NCI-H2196 treated with DMSO at 0.1 percent for 48 hours (cell line): Measurements from ENCODE around the gene KCNH5.

ENCODE experiments used
- DNase-seq: peaks from one replicate; lab custom pipeline; 2025; ENCODE audit not compliant: unreplicated experiment; lab: John Stamatoyannopoulos, UW

Gene KCNH5

GRCh38 chr14:62689733-62690132, 355.5 kb downstream of the KCNH5 start:
- DNase-seq: no peak

GRCh38 chr14:62687818-62688217, 357.4 kb downstream of the KCNH5 start:
- no peak for DNase-seq

- no peak for DNase-seq
Measured at GRCh38 chr14:62684376-62684775, 360.9 kb downstream of the KCNH5 start.

- DNase-seq: no peak
Measured at GRCh38 chr14:62682208-62682607, 363.1 kb downstream of the KCNH5 start.

GRCh38 chr14:62674563-62675237, 370.6 kb downstream of the KCNH5 start:
- DNase-seq: no peak

- no peak for DNase-seq
Measured at GRCh38 chr14:62673014-62673755, 372.1 kb downstream of the KCNH5 start.

- DNase-seq: no peak
Measured at GRCh38 chr14:62670526-62670925, 374.7 kb downstream of the KCNH5 start.

- no peak for DNase-seq
Measured at GRCh38 chr14:62667421-62667914, 377.8 kb downstream of the KCNH5 start.

GRCh38 chr14:62665286-62665685, 380.0 kb downstream of the KCNH5 start:
- DNase-seq: no peak

- no peak for DNase-seq
Measured at GRCh38 chr14:62663456-62663821, 381.8 kb downstream of the KCNH5 start.

GRCh38 chr14:62662811-62663455, 382.3 kb downstream of the KCNH5 start:
- DNase-seq: no peak

GRCh38 chr14:62661818-62662217, 383.4 kb downstream of the KCNH5 start:
- no peak for DNase-seq

GRCh38 chr14:62658631-62659030, 386.6 kb downstream of the KCNH5 start:
- no peak for DNase-seq

- DNase-seq: no peak
Measured at GRCh38 chr14:62657376-62657775, 387.9 kb downstream of the KCNH5 start.

GRCh38 chr14:62655166-62655565, 390.1 kb downstream of the KCNH5 start:
- DNase-seq: no peak

- no peak for DNase-seq
Measured at GRCh38 chr14:62654641-62655040, 390.6 kb downstream of the KCNH5 start.
